GM23338 (cell line): ENCODE results near the gene IGLL5. TPM values are rescaled to one million over a fixed set of nuclear protein-coding genes. Genes with fewer than 3 reads are reported as not detected.

ENCODE experiments used
- ATAC-seq: fragments of 200-7000 bp; cut with Tn5 transposase; 3 replicates; pipeline ENCODE4 v1.9.1; 2020
- DNase-seq: peaks from one replicate; pipeline ENCODE4 v3.0.0-alpha.2; 2015; ENCODE audit warnings: low spot score
- H2AFZ ChIP-seq: fragments of 200-600 bp; sonication (generic); 2 replicates; pipeline ENCODE4 v1.8.0; 2016; ENCODE audit warnings: antibody characterized with exemption, mild to moderate bottlenecking, moderate library complexity
- H3F3A ChIP-seq: fragments of 200-600 bp; sonication (generic); replicated peaks from 2 replicates; pipeline ENCODE4 v1.8.0; 2017; ENCODE audit warnings: antibody characterized with exemption, mixed run types, low read depth
- H3K27ac ChIP-seq: fragments of 200-600 bp; sonication (generic); 2 replicates; pipeline ENCODE4 v1.6.1; 2016; ENCODE audit warnings: low read depth
- H3K27me3 ChIP-seq: fragments of 200-600 bp; sonication (generic); 2 replicates; pipeline ENCODE4 v1.8.0; 2016; ENCODE audit warnings: mild to moderate bottlenecking, mixed run types, moderate library complexity; ENCODE audit not compliant: insufficient read depth
- H3K36me3 ChIP-seq: fragments of 200-600 bp; sonication (generic); 2 replicates; pipeline ENCODE4 v1.8.0; 2016; ENCODE audit warnings: mild to moderate bottlenecking; ENCODE audit not compliant: insufficient read depth
- H3K4me1 ChIP-seq: fragments of 200-600 bp; sonication (generic); 2 replicates; pipeline ENCODE4 v1.8.0; 2016; ENCODE audit warnings: mild to moderate bottlenecking, moderate library complexity; ENCODE audit not compliant: insufficient read depth
- H3K4me2 ChIP-seq: fragments of 200-600 bp; sonication (generic); 2 replicates; pipeline ENCODE4 v1.7.1; 2017; ENCODE audit warnings: mixed run types
- H3K4me3 ChIP-seq: fragments of 200-600 bp; sonication (generic); 2 replicates; pipeline ENCODE4 v1.6.1; 2016; ENCODE audit warnings: mixed run types
- H3K79me2 ChIP-seq: fragments of 200-600 bp; sonication (generic); replicated peaks from 2 replicates; pipeline ENCODE4 v1.8.0; 2017; ENCODE audit warnings: mild to moderate bottlenecking; ENCODE audit not compliant: insufficient read depth
- H3K9me2 ChIP-seq: fragments of 200-600 bp; sonication (generic); 2 replicates; pipeline ENCODE4 v1.8.0; 2017; ENCODE audit not compliant: insufficient read depth
- H4K20me1 ChIP-seq: fragments of 200-600 bp; sonication (generic); replicated peaks from 2 replicates; pipeline ENCODE4 v1.8.0; 2017; ENCODE audit warnings: mild to moderate bottlenecking; ENCODE audit not compliant: insufficient read depth
- H3K27ac Mint-ChIP-seq: 2 replicates; pipeline ENCODE4 v1.8.0; 2020; ENCODE audit warnings: inconsistent platforms, mild to moderate bottlenecking, moderate library complexity, mixed read lengths
- H3K27me3 Mint-ChIP-seq: 3 replicates; pipeline ENCODE4 v1.8.0; 2022; ENCODE audit warnings: low read depth, mild to moderate bottlenecking, moderate library complexity, mixed read lengths, inconsistent platforms; ENCODE audit not compliant: insufficient read depth, poor library complexity
- H3K36me3 Mint-ChIP-seq: 3 replicates; pipeline ENCODE4 v1.8.0; 2021; ENCODE audit warnings: low read depth, mild to moderate bottlenecking, inconsistent platforms, moderate library complexity, mixed read lengths
- H3K4me1 Mint-ChIP-seq: 3 replicates; pipeline ENCODE4 v1.8.0; 2020; ENCODE audit warnings: mild to moderate bottlenecking, inconsistent platforms, mixed read lengths
- H3K4me3 Mint-ChIP-seq: 3 replicates; pipeline ENCODE4 v1.8.0; 2021; ENCODE audit warnings: moderate library complexity, mild to moderate bottlenecking, inconsistent platforms, mixed read lengths
- H3K9me3 Mint-ChIP-seq: 3 replicates; pipeline ENCODE4 v1.8.0; 2020; ENCODE audit warnings: moderate library complexity, mild to moderate bottlenecking, inconsistent platforms, mixed read lengths
- CREB1 ChIP-seq: fragments of 250-450 bp; sonication (Bioruptor Pico); IDR thresholded peaks from 2 replicates; pipeline ENCODE4 v1.5.0; 2020; ENCODE audit warnings: low read depth, mild to moderate bottlenecking, moderate library complexity
- CTCF ChIP-seq, 2 experiments: fragments of 200-600 bp in 1 of 2; sonication (generic) in 1 of 2; conservative IDR thresholded peaks; 2 replicates each; pipeline versions ENCODE4 v1.5.1 to v1.6.1; 2016 to 2017; ENCODE audit warnings: antibody characterized with exemption in 2 of 2, low read depth in 2 of 2, mild to moderate bottlenecking in 2 of 2, moderate library complexity in 1 of 2
- ETS1 ChIP-seq: IDR thresholded peaks from 2 replicates; pipeline ENCODE4 v1.6.1; 2016; ENCODE audit warnings: antibody characterized with exemption
- EZH2 ChIP-seq: fragments of 200-600 bp; sonication (generic); IDR thresholded peaks from one replicate; pipeline ENCODE4 v1.8.0; 2017; ENCODE audit warnings: antibody characterized with exemption, mild to moderate bottlenecking, low read depth; ENCODE audit not compliant: unreplicated experiment
- EZH2phosphoT487 ChIP-seq: fragments of 200-600 bp; sonication (generic); IDR thresholded peaks from one replicate; pipeline ENCODE4 v1.8.1; 2018; ENCODE audit warnings: antibody characterized with exemption; ENCODE audit not compliant: unreplicated experiment
- JUNB ChIP-seq: IDR thresholded peaks from one replicate; pipeline ENCODE4 v1.6.1; 2016; ENCODE audit warnings: antibody characterized with exemption; ENCODE audit not compliant: unreplicated experiment
- NANOG ChIP-seq: IDR thresholded peaks from 2 replicates; pipeline ENCODE4 v1.6.1; 2016; ENCODE audit warnings: antibody characterized with exemption, borderline replicate concordance
- POLR2AphosphoS5 ChIP-seq: IDR thresholded peaks from 2 replicates; pipeline ENCODE4 v1.6.1; 2016; ENCODE audit warnings: antibody characterized with exemption, low read depth
- REST ChIP-seq: IDR thresholded peaks from one replicate; pipeline ENCODE4 v1.6.1; 2018; ENCODE audit warnings: antibody characterized with exemption; ENCODE audit not compliant: unreplicated experiment
- STAT1 ChIP-seq: IDR thresholded peaks from one replicate; pipeline ENCODE4 v1.6.1; 2016; ENCODE audit warnings: antibody characterized with exemption; ENCODE audit not compliant: unreplicated experiment
- ZNF114 ChIP-seq: fragments of 250-450 bp; sonication (Bioruptor Pico); IDR thresholded peaks from 2 replicates; pipeline ENCODE4 v1.5.0; 2020; ENCODE audit warnings: mild to moderate bottlenecking, moderate library complexity
- ZNF331 ChIP-seq: fragments of 250-450 bp; sonication (Bioruptor Pico); IDR thresholded peaks from 2 replicates; pipeline ENCODE4 v1.5.0; 2020; ENCODE audit warnings: low read depth, mild to moderate bottlenecking, moderate library complexity
- polyA plus RNA-seq: library from polyadenylated mRNA; unstranded; fragments of >200 nt; fragmentation: Nextera tagmentation; extraction: Ambion mirVana; gene quantifications from 2 replicates; pipeline ENCODE4 v1.2.1, GENCODE V29; 2016
- total RNA-seq: library from RNA; depleted of rRNA; stranded (reverse); fragments of >200 nt; shearing (Covaris generic); gene quantifications from 2 replicates; pipeline ENCODE4 v1.2.3, GENCODE V29; 2014

IGLL5 gene
- total and polyA plus RNA-seq, 2 experiments from 2014 or later: not detected

DNA sequence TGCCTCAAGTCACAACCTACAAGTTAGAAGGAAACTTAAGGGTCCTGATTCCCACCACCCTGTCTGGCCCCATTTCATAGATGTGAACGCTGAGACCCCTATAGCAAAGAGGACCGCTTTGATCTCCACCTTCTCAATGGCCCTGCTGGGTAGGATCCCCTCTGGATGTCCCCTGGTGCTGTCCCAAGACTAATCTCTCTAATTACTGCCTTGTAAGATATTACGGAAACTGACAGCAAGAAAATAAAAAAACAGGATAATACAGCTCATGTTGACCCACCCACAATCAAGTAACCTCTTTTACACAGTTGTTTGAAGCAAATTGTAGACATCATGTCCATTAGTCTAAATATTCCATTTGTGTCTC is 20.9 kb downstream of the IGLL5 start:
- Histone ChIP-seq H3K27me3 (peaks cover 85% of the 10 kb centered on the region), H3K4me2 (no peak overlapping the region), H3K36me3 (no peaks in the 10 kb centered on the region), H2AFZ (no peak overlapping the region), H3K27ac (no peak overlapping the region), H3K79me2 (no peaks in the 10 kb centered on the region), H3F3A (no peaks in the 10 kb centered on the region), H3K4me3 (no peak overlapping the region), H4K20me1 (no peaks in the 10 kb centered on the region), H3K4me1 (no peaks in the 10 kb centered on the region), H3K9me2 (no peaks in the 10 kb centered on the region)
- Mint-ChIP-seq H3K36me3 (no peaks in the 10 kb centered on the region), H3K9me3 (peaks cover 6% of the 10 kb centered on the region), H3K27me3 (peaks cover 40% of the 10 kb centered on the region), H3K4me3 (no peak overlapping the region), H3K27ac (no peak overlapping the region), H3K4me1 (no peaks in the 10 kb centered on the region)
- ATAC-seq: no peak
- no peak for DNase-seq
- TF ChIP-seq ZNF331 (CRISPR knock-in tag): no peak
- TF ChIP-seq ZNF114 (CRISPR knock-in tag): no peak
- no peak for TF ChIP-seq ETS1
- TF ChIP-seq EZH2: no peak
- TF ChIP-seq JUNB: no peak
- no peak for TF ChIP-seq CREB1 (CRISPR knock-in tag)
- no peak for TF ChIP-seq POLR2AphosphoS5
- no peak for TF ChIP-seq REST

GRCh38 chr22:22908941-22909604 is 21.5 kb downstream of the IGLL5 start:
- H3K4me2 ChIP-seq: no peak overlapping the region
- H4K20me1 ChIP-seq: no peaks in the 10 kb centered on the region
- H3K27ac ChIP-seq: no peak overlapping the region
- H3K27ac Mint-ChIP-seq: no peak overlapping the region
- TF ChIP-seq NANOG (no peak), EZH2 (no peak), EZH2phosphoT487 (no peak), CTCF (conservative IDR thresholded peaks at IDR 0.05; ENCODE audit: low read depth in 2 of 2) (no peak), CREB1 (CRISPR knock-in tag) (no peak), STAT1 (no peak), ZNF114 (CRISPR knock-in tag) (no peak)
- no peaks in the 10 kb centered on the region for H3F3A ChIP-seq
- H3K4me1 ChIP-seq: no peaks in the 10 kb centered on the region
- H3K9me3 Mint-ChIP-seq: peaks cover 6% of the 10 kb centered on the region
- no peaks in the 10 kb centered on the region for H3K36me3 Mint-ChIP-seq
- H3K9me2 ChIP-seq: no peaks in the 10 kb centered on the region
- no peak overlapping the region for H3K4me3 ChIP-seq
- H3K79me2 ChIP-seq: no peaks in the 10 kb centered on the region
- no peak overlapping the region for H2AFZ ChIP-seq
- H3K36me3 ChIP-seq: no peaks in the 10 kb centered on the region
- H3K4me3 Mint-ChIP-seq: no peak overlapping the region
- no peak for ATAC-seq
- peaks cover 40% of the 10 kb centered on the region for H3K27me3 Mint-ChIP-seq
- no peaks in the 10 kb centered on the region for H3K4me1 Mint-ChIP-seq
- H3K27me3 ChIP-seq: peaks cover 84% of the 10 kb centered on the region
- no peak for DNase-seq
